HL-60 (cell line): ENCODE results near the gene GRID1.

Experiments used
- DNase-seq, 2 experiments: peaks; one replicate each; pipeline ENCODE4 v3.0.0-alpha.2; 2010 to 2020; ENCODE audit warnings: low read depth in 1 of 2, low spot score in 1 of 2
- H3K27ac ChIP-seq: fragments of 250-450 bp; sonication (Bioruptor Pico); replicated peaks from 2 replicates; pipeline ENCODE4 v1.5.1; 2020; ENCODE audit warnings: mild to moderate bottlenecking, moderate library complexity
- H3K27me3 ChIP-seq: fragments of 250-450 bp; sonication (Bioruptor Pico); 2 replicates; pipeline ENCODE4 v1.5.1; 2021; ENCODE audit warnings: mild to moderate bottlenecking, moderate library complexity; ENCODE audit not compliant: insufficient read depth, poor library complexity, severe bottlenecking
- H3K4me3 ChIP-seq: replicated peaks from 2 replicates; pipeline ENCODE4 v1.5.1; 2011; ENCODE audit warnings: mild to moderate bottlenecking, control low read depth, low read length; ENCODE audit not compliant: insufficient read depth
- CTCF ChIP-seq: IDR thresholded peaks from one replicate; pipeline ENCODE4 v1.5.1; 2011; ENCODE audit warnings: low read length, control low read depth, inconsistent platforms; ENCODE audit not compliant: insufficient read depth
- GABPA ChIP-seq: IDR thresholded peaks from 2 replicates; pipeline ENCODE4 v1.6.1; 2012; ENCODE audit warnings: low read depth
- POLR2AphosphoS5 ChIP-seq: IDR thresholded peaks from 2 replicates; pipeline ENCODE4 v1.6.1; 2012; ENCODE audit warnings: low read depth
- SPI1 ChIP-seq: IDR thresholded peaks from 2 replicates; pipeline ENCODE4 v1.6.1; 2012; ENCODE audit warnings: low read depth, mild to moderate bottlenecking, borderline replicate concordance
- TF ChIP-seq, protein P1 (sequence below): IDR thresholded peaks from 2 replicates; pipeline ENCODE4 v1.6.1; 2012; ENCODE audit warnings: low read depth; ENCODE audit not compliant: insufficient replicate concordance

Gene GRID1

GRCh38 chr10:86263209-86263608 lies 103.4 kb downstream of the GRID1 start:
- no peak overlapping the region for H3K4me3 ChIP-seq
- no peak for DNase-seq
- TF ChIP-seq POLR2AphosphoS5 (no peak), SPI1 (no peak), CTCF (no peak), GABPA (no peak)
- TF ChIP-seq, protein P1, sequence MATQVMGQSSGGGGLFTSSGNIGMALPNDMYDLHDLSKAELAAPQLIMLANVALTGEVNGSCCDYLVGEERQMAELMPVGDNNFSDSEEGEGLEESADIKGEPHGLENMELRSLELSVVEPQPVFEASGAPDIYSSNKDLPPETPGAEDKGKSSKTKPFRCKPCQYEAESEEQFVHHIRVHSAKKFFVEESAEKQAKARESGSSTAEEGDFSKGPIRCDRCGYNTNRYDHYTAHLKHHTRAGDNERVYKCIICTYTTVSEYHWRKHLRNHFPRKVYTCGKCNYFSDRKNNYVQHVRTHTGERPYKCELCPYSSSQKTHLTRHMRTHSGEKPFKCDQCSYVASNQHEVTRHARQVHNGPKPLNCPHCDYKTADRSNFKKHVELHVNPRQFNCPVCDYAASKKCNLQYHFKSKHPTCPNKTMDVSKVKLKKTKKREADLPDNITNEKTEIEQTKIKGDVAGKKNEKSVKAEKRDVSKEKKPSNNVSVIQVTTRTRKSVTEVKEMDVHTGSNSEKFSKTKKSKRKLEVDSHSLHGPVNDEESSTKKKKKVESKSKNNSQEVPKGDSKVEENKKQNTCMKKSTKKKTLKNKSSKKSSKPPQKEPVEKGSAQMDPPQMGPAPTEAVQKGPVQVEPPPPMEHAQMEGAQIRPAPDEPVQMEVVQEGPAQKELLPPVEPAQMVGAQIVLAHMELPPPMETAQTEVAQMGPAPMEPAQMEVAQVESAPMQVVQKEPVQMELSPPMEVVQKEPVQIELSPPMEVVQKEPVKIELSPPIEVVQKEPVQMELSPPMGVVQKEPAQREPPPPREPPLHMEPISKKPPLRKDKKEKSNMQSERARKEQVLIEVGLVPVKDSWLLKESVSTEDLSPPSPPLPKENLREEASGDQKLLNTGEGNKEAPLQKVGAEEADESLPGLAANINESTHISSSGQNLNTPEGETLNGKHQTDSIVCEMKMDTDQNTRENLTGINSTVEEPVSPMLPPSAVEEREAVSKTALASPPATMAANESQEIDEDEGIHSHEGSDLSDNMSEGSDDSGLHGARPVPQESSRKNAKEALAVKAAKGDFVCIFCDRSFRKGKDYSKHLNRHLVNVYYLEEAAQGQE = no peak
- H3K27me3 ChIP-seq = no peaks in the 10 kb centered on the region
- H3K27ac ChIP-seq = no peak overlapping the region

- Histone ChIP-seq H3K27me3 (no peaks in the 10 kb centered on the region), H3K27ac (no peak overlapping the region), H3K4me3 (no peak overlapping the region)
- TF ChIP-seq, protein P1 = no peak
- TF ChIP-seq POLR2AphosphoS5 (no peak), SPI1 (no peak), CTCF (no peak), GABPA (no peak)
- DNase-seq = no peak
Observed at GRCh38 chr10:86262688-86263181, 103.9 kb downstream of the GRID1 start.

- Histone ChIP-seq H3K27me3 (no peaks in the 10 kb centered on the region), H3K27ac (no peak overlapping the region), H3K4me3 (no peak overlapping the region)
- peak; percentile 43 to 81 for DNase-seq
- TF ChIP-seq CTCF (peak; percentile 64), POLR2AphosphoS5 (no peak)
Observed at GRCh38 chr10:86261941-86262687, 104.5 kb downstream of the GRID1 start.

GRCh38 chr10:86261470-86261869 lies 105.1 kb downstream of the GRID1 start:
- TF ChIP-seq CTCF (no peak), GABPA (no peak)
- DNase-seq = no peak
- no peak overlapping the region for H3K27ac ChIP-seq
- no peak overlapping the region for H3K4me3 ChIP-seq
- H3K27me3 ChIP-seq = no peaks in the 10 kb centered on the region
